HEK293 (cell line): ENCODE data around the gene PHTF1.

ENCODE experiments used
- ATF2 ChIP-seq: fragments of 450-650 bp; formaldehyde crosslinking; IDR thresholded peaks from 2 replicates; pipeline ENCODE4 v1.5.1; 2016; ENCODE audit warnings: missing biosample characterization, missing genetic modification characterization, low read depth
- ZNF292 ChIP-seq: fragments of 450-650 bp; formaldehyde crosslinking; IDR thresholded peaks from 2 replicates; pipeline ENCODE4 v1.5.1; 2016; ENCODE audit warnings: low read depth, missing biosample characterization, missing genetic modification characterization, borderline replicate concordance

GRCh38 chr1:113657556-113658063, 101.7 kb downstream of the PHTF1 start:
- TF ChIP-seq ATF2 (tag by site-specific recombination) (no peak), ZNF292 (tag by site-specific recombination) (no peak)
